NCI-H1436 treated with DMSO at 0.1 percent for 48 hours (cell line): ENCODE measurements around the gene TUBD1.
A peak's percentile ranks its signal among the peaks of the same experiment; 100 is the strongest.
"Not testable (repeated sequence)": the region's sequence is repeated elsewhere in the genome, so short reads cannot be mapped to it uniquely, and the experiment has no call there.

ENCODE experiments used
- DNase-seq: peaks from one replicate; lab custom pipeline; 2025; lab: John Stamatoyannopoulos, UW

Gene TUBD1

DNA sequence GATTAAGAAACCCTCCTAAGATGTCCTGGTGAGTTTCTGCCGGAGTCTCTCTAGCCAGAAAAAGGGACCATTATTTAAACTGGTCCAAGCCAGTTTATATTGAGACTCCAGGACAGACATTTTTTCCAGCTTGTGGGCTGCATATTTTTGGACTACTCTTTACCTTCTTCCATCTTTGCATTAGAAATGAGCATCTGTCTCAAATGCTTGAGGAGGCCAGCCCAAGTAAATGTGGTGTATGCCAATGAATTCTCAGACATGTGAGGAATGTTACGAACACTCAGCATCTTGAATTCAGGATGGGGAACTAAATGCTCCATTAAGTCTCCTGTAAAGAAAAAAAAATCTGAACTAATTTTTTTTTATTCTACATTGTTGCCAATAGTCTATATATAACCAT, 18.4 kb downstream of the TUBD1 start:
- no peak for DNase-seq

DNA sequence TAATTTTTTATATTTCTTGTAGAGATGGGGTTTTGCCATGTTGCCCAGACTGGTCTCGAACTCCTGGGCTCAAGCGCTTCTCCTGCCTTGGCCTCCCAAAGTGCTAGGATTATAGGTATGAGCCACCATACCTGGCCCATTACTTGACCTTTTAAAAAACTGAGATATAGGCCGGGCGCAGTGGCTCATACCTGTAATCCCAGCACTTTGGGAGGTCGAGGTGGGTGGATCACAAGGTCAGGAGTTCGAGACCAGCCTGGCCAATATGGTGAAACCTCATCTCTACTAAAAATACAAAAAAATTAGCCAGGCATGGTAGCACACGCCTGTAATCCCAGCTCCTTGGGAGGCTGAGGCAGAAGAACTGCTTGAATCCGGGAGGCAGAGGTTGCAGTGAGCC, 19.3 kb downstream of the TUBD1 start:
- not testable (repeated sequence) for DNase-seq

DNA sequence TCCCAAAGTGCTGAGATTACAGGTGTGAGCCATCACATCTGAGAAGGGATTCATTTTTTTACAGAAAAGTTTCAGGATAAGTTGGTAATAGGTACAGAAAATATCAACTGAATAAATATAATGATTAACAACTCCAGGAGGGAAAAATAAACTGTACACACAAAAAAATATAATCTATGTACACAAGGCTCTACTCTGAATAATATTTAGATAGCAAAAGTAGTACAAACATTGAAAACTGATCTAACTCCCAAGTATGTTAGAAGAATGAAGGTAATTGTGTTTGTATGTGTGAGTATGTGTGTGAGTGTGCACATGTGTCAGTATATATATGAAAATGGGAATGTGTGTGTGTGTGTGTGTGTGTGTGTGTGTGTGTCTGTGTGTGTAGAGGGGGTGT, 20.4 kb downstream of the TUBD1 start:
- no peak for DNase-seq

DNA sequence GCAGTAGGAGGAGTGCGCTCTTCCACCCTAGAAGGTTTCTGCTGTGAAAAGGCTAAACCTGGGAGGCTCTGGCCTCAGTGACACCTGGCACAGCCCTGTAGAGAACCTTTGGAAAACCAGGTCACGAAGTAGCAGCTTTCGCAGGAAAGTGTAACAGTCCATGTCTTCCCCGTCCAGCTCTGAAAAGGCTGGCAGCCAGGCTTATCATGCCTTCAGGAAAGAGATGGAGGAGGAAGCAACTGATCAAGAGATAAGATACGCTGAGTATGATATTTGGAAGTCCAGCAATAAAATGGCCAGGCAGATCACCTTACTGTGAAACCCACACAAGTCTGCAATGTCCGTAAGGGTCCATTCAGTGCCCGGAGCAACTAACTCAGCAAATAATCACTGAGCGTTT, 22.3 kb downstream of the TUBD1 start:
- DNase-seq: no peak

DNA sequence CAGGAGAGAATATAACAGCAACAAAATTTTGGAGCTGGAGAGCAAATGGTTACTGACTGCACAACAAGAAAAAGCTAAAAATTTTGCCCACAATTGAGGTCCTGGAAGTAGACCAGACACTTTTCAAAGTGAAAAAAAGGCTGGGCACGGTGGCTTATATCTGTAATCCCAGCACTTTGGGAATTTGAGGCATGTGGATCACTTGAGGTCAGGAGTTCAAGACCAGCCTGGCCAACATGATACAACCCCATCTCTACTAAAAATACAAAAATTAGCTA, 22.9 kb downstream of the TUBD1 start:
- DNase-seq: no peak

DNA sequence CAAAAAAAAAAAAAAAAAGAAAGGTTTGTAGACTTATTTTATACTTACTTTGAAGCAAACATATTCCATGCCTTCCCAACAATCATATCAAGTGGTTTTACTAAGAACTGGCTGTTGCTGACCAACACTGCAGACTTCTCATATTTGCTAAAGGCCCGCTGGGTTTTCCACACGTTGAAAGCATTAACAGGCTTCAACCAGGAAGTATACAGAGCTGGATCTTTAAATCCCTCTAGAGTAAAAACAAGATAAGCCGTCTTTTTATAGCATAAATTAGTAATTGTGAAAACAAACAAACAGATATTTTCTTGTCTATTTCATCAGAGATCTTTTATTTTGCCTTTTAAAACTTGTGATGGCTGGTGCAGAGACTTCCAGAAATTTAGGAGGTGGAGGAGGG, 29.1 kb downstream of the TUBD1 start:
- no peak for DNase-seq

DNA sequence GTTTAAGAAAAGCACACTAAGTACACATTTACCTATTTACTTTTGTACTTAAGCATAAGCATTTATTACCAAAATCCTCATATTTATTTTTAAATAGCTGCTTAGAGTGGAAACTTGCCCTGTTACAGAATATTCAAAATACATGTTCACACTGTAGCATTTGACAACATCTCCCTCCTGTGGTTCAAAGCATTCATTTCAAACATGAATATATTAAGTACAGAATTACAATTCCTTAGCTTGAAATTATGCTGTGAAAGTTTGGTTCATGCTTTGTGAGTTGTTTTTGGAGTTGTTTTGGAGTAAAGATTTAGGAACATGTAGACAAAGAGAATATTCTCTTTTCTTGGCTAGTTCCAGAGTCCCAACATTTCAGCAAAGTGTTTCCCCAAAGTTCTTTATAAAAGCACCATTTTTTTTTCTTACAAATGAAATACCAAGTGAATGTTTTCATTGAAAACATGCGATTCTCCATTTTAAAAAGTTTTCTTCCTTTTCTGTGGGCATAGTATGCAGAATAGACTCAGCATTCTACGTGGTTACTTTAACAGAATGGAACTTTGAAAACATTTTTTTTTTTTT, 33.2 kb downstream of the TUBD1 start:
- DNase-seq: no peak

DNA sequence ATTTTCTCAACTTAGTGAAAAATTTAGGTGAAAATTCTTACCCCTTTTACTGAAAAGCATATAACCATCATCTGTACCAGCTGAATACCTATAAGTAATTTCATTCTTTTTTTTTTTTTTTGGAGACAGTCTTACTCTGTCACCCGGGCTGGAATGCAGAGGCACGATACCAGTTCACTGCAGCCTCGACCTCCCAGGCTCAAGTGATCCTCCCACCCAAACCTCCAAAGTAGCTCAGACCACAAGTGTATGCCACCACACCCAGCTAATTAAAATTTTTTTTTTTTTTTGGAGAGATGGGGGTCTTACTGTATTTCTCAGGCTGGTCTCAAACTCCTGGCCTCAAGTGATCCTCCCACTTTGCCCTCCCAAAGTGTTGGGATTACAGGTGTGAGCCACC, 33.8 kb downstream of the TUBD1 start:
- no peak for DNase-seq

DNA sequence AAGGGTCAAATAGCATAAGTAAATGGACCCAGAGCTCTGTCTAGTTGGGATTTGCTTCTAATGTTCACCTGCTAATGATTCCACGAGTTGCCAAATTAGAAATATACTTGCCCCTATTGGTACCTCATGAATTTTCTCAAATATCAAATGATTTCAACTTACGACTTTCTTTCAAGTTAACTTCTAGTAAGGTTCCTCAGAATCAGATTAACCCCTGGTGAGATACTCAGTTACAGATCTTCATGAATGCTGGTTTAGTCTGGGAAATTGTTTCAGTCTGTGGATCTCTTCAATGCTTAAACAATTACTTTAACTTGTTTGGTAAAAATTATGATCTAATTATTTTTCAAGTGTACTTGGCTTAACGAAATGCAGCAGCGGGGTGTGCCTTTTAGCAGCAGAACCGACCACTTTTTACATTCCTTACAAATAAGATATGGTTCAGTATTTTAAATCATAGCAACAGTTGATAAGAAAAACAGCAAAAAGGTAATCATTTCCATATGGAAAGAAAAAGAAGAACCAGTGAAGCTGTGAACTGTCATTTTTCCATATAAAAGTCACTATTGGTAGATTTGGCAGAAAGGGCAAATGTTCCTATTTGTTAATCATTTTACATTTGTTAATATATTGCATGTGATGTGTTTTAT, 34.5 kb downstream of the TUBD1 start:
- DNase-seq: no peak

DNA sequence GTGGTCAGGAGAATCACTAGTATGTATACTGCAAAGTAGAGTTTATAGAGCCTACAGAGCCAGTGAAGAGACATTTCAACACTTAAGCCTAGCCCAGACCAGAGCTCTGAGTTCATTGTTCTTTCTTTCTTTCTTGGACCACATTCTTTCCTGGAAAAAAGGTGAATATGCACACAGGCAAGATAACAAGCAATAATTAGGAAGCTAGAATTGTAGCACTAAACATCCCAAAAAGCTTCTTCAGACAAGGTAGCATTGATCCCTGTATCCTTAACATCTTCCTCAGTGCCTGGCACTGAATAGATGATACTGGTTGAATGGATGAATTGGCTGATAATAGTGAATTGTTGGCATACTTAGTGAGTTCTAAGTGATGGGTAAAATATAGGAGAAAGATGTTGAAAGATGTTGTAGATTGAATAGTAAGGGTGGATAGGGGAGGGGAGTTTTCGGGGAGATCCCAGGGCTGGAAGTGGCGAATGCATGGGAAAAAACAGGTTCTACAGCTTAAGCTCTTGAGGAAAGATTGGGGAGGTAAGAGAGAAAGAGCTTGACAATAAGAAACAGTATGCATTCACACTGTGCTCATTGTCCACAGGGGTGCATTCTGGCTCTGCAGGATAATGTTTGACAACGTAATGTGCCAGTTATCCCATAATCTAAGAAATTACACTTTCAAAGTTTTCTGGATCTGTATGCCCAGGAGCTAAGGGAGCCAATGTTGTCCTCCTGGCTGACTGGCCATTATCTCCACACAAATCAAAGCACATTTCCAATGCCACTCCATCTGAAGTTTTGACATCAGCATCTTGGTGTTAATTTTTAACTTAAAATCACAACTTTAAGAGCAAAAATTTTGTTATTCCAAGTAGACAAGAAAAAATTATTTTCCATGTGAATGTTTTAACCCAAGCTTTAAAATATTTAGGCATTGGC, 35.6 kb downstream of the TUBD1 start:
- no peak for DNase-seq

DNA sequence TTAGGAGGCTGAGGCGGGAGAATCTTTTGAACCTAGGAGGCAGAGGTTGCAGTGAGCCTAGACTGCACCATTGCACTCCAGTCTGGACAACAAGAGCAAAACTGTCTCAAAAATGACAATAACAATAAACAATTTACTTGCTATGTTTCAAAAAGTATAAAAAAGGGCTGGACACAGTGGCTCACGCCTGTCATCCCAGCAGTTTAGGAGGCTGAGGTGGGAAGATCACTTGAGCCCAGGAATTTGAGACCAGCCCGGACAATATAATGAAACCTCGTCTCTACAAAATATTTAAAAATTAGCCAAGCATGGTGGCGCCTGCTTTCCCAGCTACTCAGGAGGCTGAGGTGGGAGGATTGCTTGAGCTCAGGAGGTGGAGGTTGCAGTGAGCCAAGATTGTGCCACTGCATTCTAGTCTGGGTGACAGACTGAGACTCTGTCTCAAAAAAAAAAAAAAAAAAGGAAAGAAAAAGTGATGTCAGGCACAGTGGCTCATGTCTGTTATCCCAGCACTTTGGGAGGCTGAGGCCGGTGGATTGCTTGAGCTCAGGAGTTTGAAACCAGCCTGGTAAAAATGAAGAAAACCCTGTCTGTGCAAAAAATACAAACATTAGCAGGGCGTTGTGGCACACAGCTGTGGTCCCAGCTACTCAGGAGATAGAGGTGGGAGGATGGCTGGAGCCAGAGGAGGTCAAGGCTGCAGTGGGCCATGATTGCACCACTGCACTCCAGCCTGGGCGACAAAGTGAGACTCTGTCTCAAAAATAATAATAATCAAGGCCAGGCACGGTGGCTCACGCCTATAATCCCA, 38.6 kb downstream of the TUBD1 start:
- DNase-seq: not testable (repeated sequence)

DNA sequence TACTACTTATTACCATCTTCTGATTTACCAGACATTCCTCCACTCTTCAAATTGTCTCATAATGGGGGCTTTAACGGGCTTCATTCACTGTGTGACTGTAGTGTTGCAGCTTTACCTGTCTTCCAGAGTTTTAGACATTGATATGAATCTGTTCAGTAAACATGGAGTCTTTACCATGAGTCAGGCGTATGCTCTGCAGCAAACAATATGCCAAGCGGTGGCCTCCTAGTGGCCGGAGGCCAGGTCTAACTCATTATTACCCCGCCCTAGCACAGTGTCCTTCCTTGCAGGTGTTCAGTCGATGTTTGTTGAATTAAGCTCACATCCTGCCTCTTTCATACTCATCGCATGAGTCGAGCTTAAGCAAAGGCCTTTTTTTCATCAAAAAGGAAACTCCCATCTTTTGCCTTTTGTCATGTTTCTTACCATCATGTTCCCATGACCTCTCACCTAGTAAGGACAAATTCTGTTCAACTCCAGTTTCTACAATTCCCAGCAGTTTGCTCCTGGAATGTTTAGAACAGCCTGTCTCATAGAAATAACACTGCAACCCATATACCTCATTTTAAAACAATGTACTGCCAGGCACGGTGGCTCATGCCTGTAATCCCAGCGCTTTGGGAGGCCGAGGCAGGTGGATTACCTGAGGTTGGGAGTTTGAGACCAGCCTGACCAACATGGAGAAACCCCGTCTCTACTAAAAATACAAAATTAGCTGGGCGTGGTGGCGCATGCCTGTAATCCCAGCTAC, 39.4 kb downstream of the TUBD1 start:
- no peak for DNase-seq

DNA sequence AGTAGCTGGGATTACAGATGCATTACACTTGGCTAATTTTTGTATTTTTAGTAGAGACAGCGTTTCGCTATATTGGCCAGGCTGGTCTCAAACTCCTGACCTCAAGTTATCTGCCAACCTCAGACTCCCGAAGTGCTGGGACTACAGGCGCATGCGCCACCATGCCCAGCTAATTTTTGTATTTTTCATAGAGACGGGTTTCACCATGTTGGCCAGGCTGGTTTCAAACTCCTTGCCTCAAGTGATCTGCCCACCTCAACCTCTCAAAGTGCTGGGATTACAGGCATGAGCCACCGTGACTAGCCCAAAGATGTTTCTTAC, 39.9 kb downstream of the TUBD1 start:
- DNase-seq: not testable (repeated sequence)

DNA sequence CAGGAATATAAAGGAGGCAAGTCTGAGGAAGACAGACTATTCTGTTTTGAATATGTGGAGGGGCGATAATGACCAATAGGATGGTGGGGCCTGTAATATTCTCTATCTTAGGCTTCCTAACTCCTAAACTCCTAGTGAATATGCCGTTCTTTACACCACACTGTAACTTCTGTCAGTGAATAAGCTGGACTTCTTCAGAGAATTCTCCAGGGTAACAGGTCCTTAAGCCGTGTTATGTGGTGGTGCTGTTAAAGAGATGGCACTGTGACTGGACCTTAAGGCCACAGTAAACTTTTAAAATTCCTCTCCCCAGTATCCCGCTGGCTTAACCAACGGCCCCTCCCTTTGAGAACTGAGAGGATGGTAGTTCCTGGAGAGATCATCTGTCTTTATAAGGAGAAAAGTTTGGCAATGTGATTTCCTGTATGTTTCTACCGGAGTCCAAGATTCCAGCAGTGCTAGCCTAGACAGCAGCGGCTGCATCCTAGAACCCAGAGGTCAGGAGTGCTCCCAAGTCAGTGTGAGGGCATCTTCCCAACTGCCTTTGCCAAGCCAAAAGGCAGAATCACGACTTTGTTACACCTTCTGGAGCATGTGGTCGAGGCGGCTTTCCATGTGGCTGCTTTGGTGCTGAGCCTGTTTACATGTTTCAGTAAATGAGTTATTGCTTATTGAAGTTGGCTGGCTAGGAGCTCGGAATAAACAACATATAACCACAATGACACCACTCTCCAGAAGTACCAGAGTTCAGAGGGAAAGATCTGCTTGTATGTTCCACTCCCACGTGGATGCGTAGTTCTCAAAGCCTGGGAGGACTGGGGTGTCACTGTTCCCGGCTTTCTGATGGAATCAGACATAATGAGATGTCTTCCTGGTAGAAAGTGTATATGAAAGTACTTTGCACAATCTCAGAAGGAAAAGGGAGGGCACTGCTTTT, 41.0 kb downstream of the TUBD1 start:
- DNase-seq: no peak

DNA sequence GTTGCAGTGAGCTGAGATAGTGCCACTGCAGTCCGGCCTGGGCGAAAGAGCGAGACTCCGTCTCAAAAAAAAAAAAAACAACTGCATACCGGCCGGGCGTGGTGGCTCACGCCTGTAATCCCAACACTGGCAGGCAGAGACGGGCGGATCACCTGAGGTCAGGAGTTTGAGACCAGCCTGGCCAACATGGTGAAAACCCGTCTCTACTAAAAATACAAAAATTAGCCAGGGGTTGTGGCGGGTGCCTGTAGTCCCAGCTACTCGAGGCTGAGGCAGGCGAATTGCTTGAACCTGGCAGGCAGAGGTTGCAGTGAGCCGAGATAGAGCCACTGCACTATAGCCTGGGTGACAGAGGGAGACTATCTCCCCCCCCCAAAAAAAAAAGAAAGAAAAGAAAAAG, 42.4 kb downstream of the TUBD1 start:
- DNase-seq: not testable (repeated sequence)

DNA sequence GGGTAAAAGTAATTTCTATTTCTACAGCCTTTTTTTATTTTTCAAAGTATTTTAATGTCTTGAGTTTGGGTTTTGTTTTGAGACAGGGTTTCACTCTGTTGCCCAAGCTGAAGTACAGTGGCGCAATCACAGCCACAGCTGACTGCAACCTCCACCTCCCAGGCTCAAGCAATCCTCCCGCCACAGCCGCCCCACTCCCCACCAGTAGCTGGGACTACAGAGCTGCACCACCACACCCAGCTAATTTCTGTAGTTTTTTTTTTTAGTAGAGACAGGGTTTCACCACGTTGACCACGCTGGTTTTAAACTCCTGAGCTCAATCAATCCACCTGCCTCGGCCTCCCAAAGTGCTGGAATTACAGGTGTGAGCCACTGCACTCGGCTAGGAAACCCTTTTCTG, 44.0 kb downstream of the TUBD1 start:
- no peak for DNase-seq

DNA sequence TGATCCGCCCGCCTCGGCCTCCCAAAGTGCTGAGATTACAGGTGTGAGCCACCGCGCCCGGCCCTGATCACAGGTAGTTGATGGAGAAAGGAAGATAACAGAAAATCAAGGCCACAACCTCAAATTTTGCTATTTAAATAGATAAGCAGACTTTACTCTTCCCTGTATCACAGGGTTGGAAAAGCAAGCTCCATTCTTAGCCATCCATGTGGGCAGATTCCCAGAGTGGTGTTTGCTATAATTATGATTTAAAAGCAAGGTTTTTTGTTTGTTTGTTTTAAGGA, 44.4 kb downstream of the TUBD1 start:
- DNase-seq: no peak

DNA sequence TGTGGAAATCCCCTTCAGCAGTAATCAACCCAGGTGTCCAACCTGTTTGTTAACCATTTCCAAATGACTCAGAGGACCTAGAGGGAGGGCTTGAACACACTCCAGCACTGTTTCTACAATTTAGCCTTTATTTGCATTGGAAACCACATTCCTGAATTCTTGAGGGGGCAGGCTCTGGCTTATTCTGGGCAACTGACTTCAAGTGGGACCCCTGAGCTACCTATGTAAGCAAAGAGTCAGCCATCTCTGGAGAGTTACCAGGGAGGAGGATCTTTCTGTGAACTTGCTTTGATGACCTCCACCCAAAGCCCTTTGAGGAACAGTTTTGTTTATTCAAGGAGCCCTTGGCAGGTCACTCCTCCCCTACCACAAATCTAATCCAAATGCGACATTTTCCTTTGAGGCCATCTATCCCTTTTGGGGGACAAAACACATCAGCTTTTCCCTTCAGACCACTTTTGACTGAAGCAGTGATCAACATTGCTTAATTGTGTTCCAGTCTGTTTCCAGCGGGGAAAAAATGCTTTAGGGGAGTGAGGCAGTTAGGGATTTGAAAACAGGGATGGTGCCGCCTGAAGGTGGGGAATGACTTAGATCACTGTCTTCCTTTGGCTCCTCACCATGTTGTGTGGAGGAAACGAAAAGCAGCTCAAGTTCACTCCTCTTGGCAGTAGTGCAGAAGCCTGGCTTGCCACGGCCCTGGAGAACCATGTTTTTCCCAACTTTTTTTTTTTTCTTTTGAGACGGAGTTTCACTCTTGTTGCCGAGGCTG, 46.2 kb downstream of the TUBD1 start:
- DNase-seq: peak; percentile 64

DNA sequence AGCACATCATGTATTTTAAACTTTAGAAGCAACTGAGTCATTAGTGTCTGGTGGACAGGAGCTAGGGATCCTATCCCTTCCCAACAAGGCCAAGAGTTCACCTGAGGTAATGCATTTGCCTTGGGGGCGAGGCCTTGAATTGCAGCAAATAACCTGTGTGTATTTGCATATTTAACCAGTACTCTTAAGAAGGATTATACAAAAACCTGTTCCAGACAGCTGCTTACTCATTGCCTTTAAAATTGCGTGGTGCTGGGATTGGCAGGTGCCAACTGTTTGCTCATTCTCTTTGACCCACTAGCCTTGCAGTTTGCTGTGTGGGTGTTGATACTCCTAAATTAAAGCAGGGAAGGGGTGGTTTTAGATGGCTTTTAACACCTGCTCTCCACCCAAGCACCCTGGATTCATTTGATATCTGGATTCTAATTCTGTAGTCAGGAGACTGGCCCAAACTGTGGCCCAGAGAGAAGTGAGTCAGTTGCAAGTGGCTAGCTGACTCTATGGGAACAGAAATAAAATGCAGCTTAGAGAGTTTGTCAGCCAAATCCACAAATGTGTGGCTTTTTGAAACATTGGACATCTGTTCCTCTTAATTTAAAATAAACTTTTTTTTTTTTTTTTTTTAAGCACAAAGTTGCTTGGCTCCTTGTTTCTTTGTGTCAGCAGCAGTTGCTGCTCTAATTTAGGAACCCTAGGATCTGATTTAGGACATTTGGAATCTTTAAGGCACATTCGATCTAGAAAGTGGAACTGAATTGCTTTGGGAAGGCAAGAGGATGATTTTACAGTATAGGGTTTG, 46.9 kb downstream of the TUBD1 start:
- peak; percentile 100 for DNase-seq
